RWPE2 (cell line): ENCODE measurements around the gene SLC12A7.

Experiments used
- ATAC-seq: fragments of 200-7000 bp; cut with Tn5 transposase; 3 replicates; pipeline ENCODE4 v1.9.1; 2021; ENCODE audit warnings: low read depth
- DNase-seq: peaks from one replicate; pipeline ENCODE4 v3.0.0-alpha.2; 2020; ENCODE audit warnings: low spot score
- H3K27ac ChIP-seq: fragments of 450-650 bp; 2 replicates; pipeline ENCODE4 v1.5.1; 2017; ENCODE audit warnings: mild to moderate bottlenecking; ENCODE audit not compliant: poor library complexity, severe bottlenecking
- H3K27me3 ChIP-seq: fragments of 250-450 bp; sonication (Bioruptor Pico); 2 replicates; pipeline ENCODE4 v1.5.1; 2021; ENCODE audit warnings: mild to moderate bottlenecking, moderate library complexity; ENCODE audit not compliant: insufficient read depth, poor library complexity, severe bottlenecking
- H3K36me3 ChIP-seq: fragments of 250-450 bp; sonication (Bioruptor Pico); 2 replicates; pipeline ENCODE4 v1.5.1; 2020; ENCODE audit warnings: low read depth, mild to moderate bottlenecking, moderate library complexity
- H3K4me1 ChIP-seq: fragments of 250-450 bp; sonication (Bioruptor Pico); 2 replicates; pipeline ENCODE4 v1.5.1; 2021; ENCODE audit warnings: mild to moderate bottlenecking, moderate library complexity; ENCODE audit not compliant: insufficient read depth, poor library complexity, severe bottlenecking
- H3K4me3 ChIP-seq: fragments of 250-450 bp; sonication (Bioruptor Pico); 2 replicates; pipeline ENCODE4 v1.5.1; 2021; ENCODE audit warnings: mild to moderate bottlenecking, moderate library complexity; ENCODE audit not compliant: severe bottlenecking
- H3K9me3 ChIP-seq: fragments of 250-450 bp; sonication (Bioruptor Pico); 2 replicates; pipeline ENCODE4 v1.5.1; 2021; ENCODE audit warnings: mild to moderate bottlenecking, moderate library complexity; ENCODE audit not compliant: severe bottlenecking
- CTCF ChIP-seq: fragments of 450-650 bp; IDR thresholded peaks from one replicate; pipeline ENCODE4 v1.5.1; 2017; ENCODE audit warnings: mild to moderate bottlenecking, moderate library complexity; ENCODE audit not compliant: poor library complexity, severe bottlenecking

Gene SLC12A7

GRCh38 chr5:1108023-1108864, 3.6 kb downstream of the SLC12A7 start:
- H3K4me3 ChIP-seq, result no peak overlapping the region
- H3K4me1 ChIP-seq, result peaks cover 6% of the 10 kb centered on the region
- H3K27me3 ChIP-seq, result no peaks in the 10 kb centered on the region
- no peak overlapping the region for H3K27ac ChIP-seq
- TF ChIP-seq CTCF, result no peak
- ATAC-seq, result no peak
- H3K9me3 ChIP-seq, result no peaks in the 10 kb centered on the region
- no peak for DNase-seq
- H3K36me3 ChIP-seq, result no peaks in the 10 kb centered on the region

- no peaks in the 10 kb centered on the region for H3K36me3 ChIP-seq
- ATAC-seq, result no peak
- DNase-seq, result no peak
- no peak overlapping the region for H3K27ac ChIP-seq
- no peak for TF ChIP-seq CTCF
- no peaks in the 10 kb centered on the region for H3K9me3 ChIP-seq
- no peak overlapping the region for H3K4me3 ChIP-seq
- no peaks in the 10 kb centered on the region for H3K4me1 ChIP-seq
- no peaks in the 10 kb centered on the region for H3K27me3 ChIP-seq
Measured at GRCh38 chr5:1107167-1108022, 4.5 kb downstream of the SLC12A7 start.

GRCh38 chr5:1106385-1107166, 5.3 kb downstream of the SLC12A7 start:
- no peak for DNase-seq
- Histone ChIP-seq H3K27ac (no peak overlapping the region), H3K4me1 (no peaks in the 10 kb centered on the region), H3K36me3 (no peaks in the 10 kb centered on the region), H3K9me3 (no peaks in the 10 kb centered on the region), H3K4me3 (no peak overlapping the region), H3K27me3 (no peaks in the 10 kb centered on the region)
- no peak for TF ChIP-seq CTCF
- no peak for ATAC-seq

- no peaks in the 10 kb centered on the region for H3K27me3 ChIP-seq
- ATAC-seq, result no peak
- no peak for TF ChIP-seq CTCF
- H3K27ac ChIP-seq, result no peak overlapping the region
- H3K4me3 ChIP-seq, result no peak overlapping the region
- no peaks in the 10 kb centered on the region for H3K9me3 ChIP-seq
- DNase-seq, result no peak
- no peaks in the 10 kb centered on the region for H3K4me1 ChIP-seq
- H3K36me3 ChIP-seq, result no peaks in the 10 kb centered on the region
Measured at GRCh38 chr5:1105350-1106265, 6.3 kb downstream of the SLC12A7 start.
